ENCODE measurements around the gene NUP35. TPM values are rescaled to one million over a fixed set of nuclear protein-coding genes. Genes with fewer than 3 reads are reported as not detected.
"Not testable (repeated sequence)": the region's sequence is repeated elsewhere in the genome, so short reads cannot be mapped to it uniquely, and the experiment has no call there.

NUP35 gene
- total RNA-seq, 2 experiments from 2014 or later = 20.1 to 21.4 TPM

GRCh38 chr2:183157131-183157530 is 32.9 kb downstream of the NUP35 start:
- peaks cover 2% of the 10 kb centered on the region for H3K9me3 Mint-ChIP-seq
- H3K36me3 Mint-ChIP-seq = peaks cover 52% of the 10 kb centered on the region
- no peaks in the 10 kb centered on the region for H3K27me3 Mint-ChIP-seq
- no peak overlapping the region for H3K27ac Mint-ChIP-seq
- no peak overlapping the region for H3K4me3 Mint-ChIP-seq
- POLR2A ChIA-PET = no interaction called here
- ATAC-seq (ENCODE audit: low read depth) = no peak
- DNase-seq = no peak
- no peaks in the 10 kb centered on the region for H3K4me1 Mint-ChIP-seq

GRCh38 chr2:183162362-183162761 is 38.1 kb downstream of the NUP35 start:
- DNase-seq = no peak
- H3K9me3 Mint-ChIP-seq = peaks cover 4% of the 10 kb centered on the region
- H3K27me3 Mint-ChIP-seq = no peaks in the 10 kb centered on the region
- H3K27ac Mint-ChIP-seq = no peak overlapping the region
- no peak overlapping the region for H3K4me3 Mint-ChIP-seq
- ATAC-seq (ENCODE audit: low read depth) = no peak
- no peaks in the 10 kb centered on the region for H3K4me1 Mint-ChIP-seq
- POLR2A ChIA-PET = no interaction called here
- H3K36me3 Mint-ChIP-seq = peaks cover 53% of the 10 kb centered on the region

GRCh38 chr2:183163821-183164649 is 39.8 kb downstream of the NUP35 start:
- H3K27me3 Mint-ChIP-seq = no peaks in the 10 kb centered on the region
- H3K9me3 Mint-ChIP-seq = peaks cover 4% of the 10 kb centered on the region
- H3K4me3 Mint-ChIP-seq = no peak overlapping the region
- no peaks in the 10 kb centered on the region for H3K4me1 Mint-ChIP-seq
- DNase-seq (no peak), ATAC-seq (ENCODE audit: low read depth) (no peak)
- H3K36me3 Mint-ChIP-seq = peaks cover 56% of the 10 kb centered on the region
- POLR2A ChIA-PET = interaction anchor here (0.6 kb wide), 1 partner anchor 110 kb away, joined by 3 read pairs; no protein-coding TSS in a partner anchor
- H3K27ac Mint-ChIP-seq = no peak overlapping the region

GRCh38 chr2:183164650-183165015 is 40.4 kb downstream of the NUP35 start:
- no peak for DNase-seq
- H3K9me3 Mint-ChIP-seq = peaks cover 4% of the 10 kb centered on the region
- peaks cover 59% of the 10 kb centered on the region for H3K36me3 Mint-ChIP-seq
- no peaks in the 10 kb centered on the region for H3K27me3 Mint-ChIP-seq
- no peak overlapping the region for H3K4me3 Mint-ChIP-seq
- POLR2A ChIA-PET = interaction anchor here (0.6 kb wide), 1 partner anchor 110 kb away, joined by 3 read pairs; no protein-coding TSS in a partner anchor
- ATAC-seq (ENCODE audit: low read depth) = no peak
- H3K27ac Mint-ChIP-seq = no peak overlapping the region
- H3K4me1 Mint-ChIP-seq = no peaks in the 10 kb centered on the region

GRCh38 chr2:183166210-183166609 is 42.0 kb downstream of the NUP35 start:
- Mint-ChIP-seq H3K27me3 (no peaks in the 10 kb centered on the region), H3K9me3 (peaks cover 4% of the 10 kb centered on the region)
- DNase-seq = no peak

GRCh38 chr2:183166976-183167375 is 42.7 kb downstream of the NUP35 start:
- POLR2A ChIA-PET; H3K4me3 Mint-ChIP-seq; ATAC-seq (ENCODE audit: low read depth): not testable (repeated sequence)

More at GRCh38 chr2:183166210-183166609, 42.0 kb downstream of the NUP35 start:
- Mint-ChIP-seq H3K36me3 (peaks cover 62% of the 10 kb centered on the region), H3K4me1 (peaks cover 8% of the 10 kb centered on the region), H3K4me3 (no peak overlapping the region), H3K27ac (no peak overlapping the region)
- POLR2A ChIA-PET = no interaction called here
- ATAC-seq (ENCODE audit: low read depth) = no peak

GRCh38 chr2:183172220-183172887 is 48.1 kb downstream of the NUP35 start:
- H3K27ac Mint-ChIP-seq = no peak overlapping the region
- peaks cover 49% of the 10 kb centered on the region for H3K36me3 Mint-ChIP-seq
- no peak for ATAC-seq (ENCODE audit: low read depth)
- H3K9me3 Mint-ChIP-seq = peaks cover 8% of the 10 kb centered on the region
- H3K27me3 Mint-ChIP-seq = no peaks in the 10 kb centered on the region
- no peak overlapping the region for H3K4me3 Mint-ChIP-seq
- peaks cover 8% of the 10 kb centered on the region for H3K4me1 Mint-ChIP-seq
- POLR2A ChIA-PET = no interaction called here
- DNase-seq = no peak

More at GRCh38 chr2:183166976-183167375, 42.7 kb downstream of the NUP35 start:
- H3K36me3 Mint-ChIP-seq = peaks cover 58% of the 10 kb centered on the region
- H3K27me3 Mint-ChIP-seq, DNase-seq, H3K27ac Mint-ChIP-seq, H3K9me3 Mint-ChIP-seq, H3K4me1 Mint-ChIP-seq: not testable (repeated sequence)

- POLR2A ChIA-PET = no interaction called here
- H3K4me1 Mint-ChIP-seq = peaks cover 1% of the 10 kb centered on the region
- H3K9me3 Mint-ChIP-seq = peaks cover 22% of the 10 kb centered on the region
- DNase-seq (no peak), ATAC-seq (ENCODE audit: low read depth) (no peak)
- no peaks in the 10 kb centered on the region for H3K27me3 Mint-ChIP-seq
- H3K27ac Mint-ChIP-seq = no peak overlapping the region
- no peak overlapping the region for H3K4me3 Mint-ChIP-seq
- H3K36me3 Mint-ChIP-seq = peaks cover 75% of the 10 kb centered on the region
Observed at GRCh38 chr2:183179156-183179555, 54.9 kb downstream of the NUP35 start.

- peaks cover 11% of the 10 kb centered on the region for H3K9me3 Mint-ChIP-seq
- POLR2A ChIA-PET = no interaction called here
- no peak overlapping the region for H3K4me3 Mint-ChIP-seq
- DNase-seq (no peak), ATAC-seq (ENCODE audit: low read depth) (no peak)
- H3K36me3 Mint-ChIP-seq = peaks cover 51% of the 10 kb centered on the region
- H3K4me1 Mint-ChIP-seq = peaks cover 4% of the 10 kb centered on the region
- H3K27me3 Mint-ChIP-seq = no peaks in the 10 kb centered on the region
- no peak overlapping the region for H3K27ac Mint-ChIP-seq
Observed at GRCh38 chr2:183185534-183185933, 61.3 kb downstream of the NUP35 start.

GRCh38 chr2:183186296-183186695 is 62.1 kb downstream of the NUP35 start:
- ATAC-seq (ENCODE audit: low read depth) (no peak), DNase-seq (no peak)
- Mint-ChIP-seq H3K27ac (no peak overlapping the region), H3K9me3 (peaks cover 11% of the 10 kb centered on the region), H3K4me1 (peaks cover 4% of the 10 kb centered on the region), H3K27me3 (no peaks in the 10 kb centered on the region), H3K4me3 (no peak overlapping the region), H3K36me3 (peaks cover 50% of the 10 kb centered on the region)
- POLR2A ChIA-PET = no interaction called here

GRCh38 chr2:183186766-183187165 is 62.5 kb downstream of the NUP35 start:
- Mint-ChIP-seq H3K27me3 (no peaks in the 10 kb centered on the region), H3K4me1 (peaks cover 4% of the 10 kb centered on the region), H3K36me3 (peaks cover 50% of the 10 kb centered on the region), H3K27ac (no peak overlapping the region), H3K4me3 (no peak overlapping the region), H3K9me3 (peaks cover 11% of the 10 kb centered on the region)
- POLR2A ChIA-PET = no interaction called here
- DNase-seq (no peak), ATAC-seq (ENCODE audit: low read depth) (no peak)

- POLR2A ChIA-PET = no interaction called here
- H3K27me3 Mint-ChIP-seq = no peaks in the 10 kb centered on the region
- H3K4me1 Mint-ChIP-seq = peaks cover 3% of the 10 kb centered on the region
- DNase-seq (no peak), ATAC-seq (ENCODE audit: low read depth) (no peak)
- no peaks in the 10 kb centered on the region for H3K9me3 Mint-ChIP-seq
- H3K27ac Mint-ChIP-seq = no peak overlapping the region
- H3K36me3 Mint-ChIP-seq = peaks cover 33% of the 10 kb centered on the region
- H3K4me3 Mint-ChIP-seq = no peak overlapping the region
Observed at GRCh38 chr2:183192343-183192742, 68.1 kb downstream of the NUP35 start.

- POLR2A ChIA-PET = interaction anchor here (0.6 kb wide), 1 partner anchor 13 kb away, joined by 3 read pairs; no protein-coding TSS in a partner anchor
Observed at GRCh38 chr2:183193904-183194303, 69.7 kb downstream of the NUP35 start.

GRCh38 chr2:183195397-183195796 is 71.2 kb downstream of the NUP35 start:
- Mint-ChIP-seq H3K36me3 (peaks cover 42% of the 10 kb centered on the region), H3K4me3 (no peak overlapping the region), H3K27me3 (no peaks in the 10 kb centered on the region), H3K4me1 (peaks cover 3% of the 10 kb centered on the region), H3K9me3 (no peaks in the 10 kb centered on the region), H3K27ac (no peak overlapping the region)
- no peak for DNase-seq
- ATAC-seq (ENCODE audit: low read depth) = no peak
- POLR2A ChIA-PET = no interaction called here

More at GRCh38 chr2:183193904-183194303, 69.7 kb downstream of the NUP35 start:
- Mint-ChIP-seq H3K36me3 (peaks cover 40% of the 10 kb centered on the region), H3K4me1 (peaks cover 3% of the 10 kb centered on the region), H3K27me3 (no peaks in the 10 kb centered on the region), H3K4me3 (no peak overlapping the region), H3K9me3 (no peaks in the 10 kb centered on the region), H3K27ac (no peak overlapping the region)
- ATAC-seq (ENCODE audit: low read depth) (no peak), DNase-seq (no peak)

Data from activated naive CD8-positive, alpha-beta T cell treated with anti-CD3 and anti-CD28 coated beads, Interleukin-2, amount 10 ng/mL, durations not matched to agents 7 days and 5 days (primary cell).